A549 treated with DMSO at 1 μM for 4 hours (cell line): ENCODE results near the gene BAG3. TPM values are rescaled to one million over a fixed set of nuclear protein-coding genes. Genes with fewer than 3 reads are reported as not detected.

ENCODE experiments used
- total RNA-seq: library from RNA; stranded (reverse); fragments of 200-300 nt; extraction: Qiagen RNA extraction; gene quantifications from 5 replicates; pipeline ENCODE4 v1.2.3, GENCODE V29; 2022; ENCODE audit warnings: low read depth

The BAG3 gene
- 93.1 to 158 TPM (median 138 TPM) in 5 replicates for total RNA-seq

GRCh38 chr10:119650692-119651513 lies at the start of gene BAG3:
TSS of gene BAG3 (plus strand) at chr10:119651380. CDS start at chr10:119651676, 296 bp downstream.

GRCh38 chr10:119725828-119726675 lies 74.9 kb downstream of the BAG3 start, which contains the start of gene INPP5F:
TSS of gene INPP5F (plus strand) at chr10:119726050. CDS start at chr10:119726263, 213 bp downstream.

Other genes starting within 250 kb of the BAG3 start
- 45.4 to 54.5 TPM (median 48.4 TPM) in 5 replicates for gene RGS10, start 108.7 kb upstream of the BAG3 start, total RNA-seq
- 96.1 to 104 TPM (median 98.6 TPM) in 5 replicates for gene TIAL1, start 54.4 kb upstream of the BAG3 start, total RNA-seq
- gene INPP5F, start 74.7 kb downstream of the BAG3 start, total RNA-seq: 6.7 to 9.5 TPM (median 8.7 TPM) in 5 replicates
- 81.7 to 102 TPM (median 90.8 TPM) in 5 replicates for gene MCMBP, start 221.5 kb downstream of the BAG3 start, total RNA-seq
- gene SEC23IP, start 241.3 kb downstream of the BAG3 start, total RNA-seq: 52.5 to 59.8 TPM (median 58.1 TPM) in 5 replicates